NK-92 (cell line): ENCODE data around the gene MPIG6B.
A peak's percentile ranks its signal among the peaks of the same experiment; 100 is the strongest.
"Not testable (repeated sequence)": the region's sequence is repeated elsewhere in the genome, so short reads cannot be mapped to it uniquely, and the experiment has no call there.

Source experiments
- DNase-seq: peaks from one replicate; lab custom pipeline; 2025; ENCODE audit not compliant: unreplicated experiment; lab: John Stamatoyannopoulos, UW

Gene MPIG6B

GRCh38 chr6:31700740-31701401 lies 22.3 kb upstream of the MPIG6B start:
- DNase-seq = no peak

- no peak for DNase-seq
These were observed 21.3 kb upstream of the MPIG6B start for GRCh38 chr6:31701666-31702404.

- DNase-seq = no peak
These were observed 20.8 kb upstream of the MPIG6B start for GRCh38 chr6:31702405-31702818.

GRCh38 chr6:31702819-31703716 lies 20.1 kb upstream of the MPIG6B start, which contains the start of gene ABHD16A:
TSS of gene ABHD16A (minus strand) at chr6:31703324. CDS start at chr6:31703281, 43 bp downstream.
- DNase-seq = peak; percentile 84

GRCh38 chr6:31705931-31706330 lies 17.2 kb upstream of the MPIG6B start:
- no peak for DNase-seq

- no peak for DNase-seq
These were observed 16.6 kb upstream of the MPIG6B start, which contains the start of gene LY6G6F for GRCh38 chr6:31706599-31706998. TSS of gene LY6G6F (plus strand) at chr6:31706866. CDS start at chr6:31706907, 41 bp downstream.

GRCh38 chr6:31707701-31708100 lies 15.5 kb upstream of the MPIG6B start:
- no peak for DNase-seq

- no peak for DNase-seq
These were observed 14.9 kb upstream of the MPIG6B start for GRCh38 chr6:31708224-31708623.

- not testable (repeated sequence) for DNase-seq
These were observed 14.0 kb upstream of the MPIG6B start for GRCh38 chr6:31709157-31709556.

GRCh38 chr6:31710523-31711219 lies 12.5 kb upstream of the MPIG6B start:
- DNase-seq = no peak

- no peak for DNase-seq
These were observed 11.9 kb upstream of the MPIG6B start for GRCh38 chr6:31711233-31711632.

- DNase-seq = no peak
These were observed 10.9 kb upstream of the MPIG6B start for GRCh38 chr6:31712296-31712695.

GRCh38 chr6:31713465-31713864 lies 9.7 kb upstream of the MPIG6B start:
- DNase-seq = no peak

GRCh38 chr6:31713991-31714684 lies 9.0 kb upstream of the MPIG6B start:
- DNase-seq = no peak

GRCh38 chr6:31715022-31715958 lies 7.9 kb upstream of the MPIG6B start, which contains the start of gene LY6G6D:
TSS of gene LY6G6D (plus strand) at chr6:31715348. CDS start at chr6:31715356, 8 bp downstream.
- DNase-seq = no peak

GRCh38 chr6:31717499-31718222 lies 5.5 kb upstream of the MPIG6B start:
- DNase-seq = no peak

GRCh38 chr6:31718265-31718664 lies 4.9 kb upstream of the MPIG6B start:
- DNase-seq = no peak

GRCh38 chr6:31719001-31719400 lies 4.2 kb upstream of the MPIG6B start:
- no peak for DNase-seq
